Tibial nerve (tissue), 4 donors: ENCODE measurements around the gene ASTN2. TPM values are rescaled to one million over a fixed set of nuclear protein-coding genes. Genes with fewer than 3 reads are reported as not detected.

Experiments used
- DNase-seq, 2 donors: peaks; one replicate each; pipeline ENCODE4 v3.0.0-alpha.2; 2019; ENCODE audit warnings: low spot score in 2 of 2
- H3K27ac ChIP-seq, 4 donors: fragments of 200-600 bp; sonication (generic) in 3 of 4; one replicate each; pipeline ENCODE4 v1.5.1; 2017 to 2019; ENCODE audit warnings: mild to moderate bottlenecking in 1 of 4
- H3K27me3 ChIP-seq, 2 donors: fragments of 200-600 bp; sonication (generic) in 1 of 2; one replicate each; pipeline versions ENCODE4 v1.5.1 to v1.6.0; 2017 to 2019
- H3K36me3 ChIP-seq, 3 donors: fragments of 200-600 bp; sonication (generic); one replicate each; pipeline ENCODE4 v1.5.1; 2018 to 2019
- H3K4me1 ChIP-seq, 4 donors: fragments of 200-600 bp; sonication (generic) in 3 of 4; one replicate each; pipeline ENCODE4 v1.5.1; 2017 to 2019
- H3K4me3 ChIP-seq, 4 donors: fragments of 200-600 bp; sonication (generic) in 3 of 4; one replicate each; pipeline ENCODE4 v1.5.1; 2017 to 2019; ENCODE audit warnings: mild to moderate bottlenecking in 1 of 4, moderate library complexity in 1 of 4
- H3K9me3 ChIP-seq, 4 donors: fragments of 200-600 bp; sonication (generic) in 3 of 4; one replicate each; pipeline ENCODE4 v1.5.1; 2017 to 2019
- EP300 ChIP-seq, 2 donors: sonication (generic); formaldehyde crosslinking; IDR thresholded peaks; one replicate each; pipeline ENCODE4 v1.6.1; 2017; ENCODE audit warnings: antibody characterized with exemption in 2 of 2, mild to moderate bottlenecking in 1 of 2
- POLR2A ChIP-seq, 2 donors: fragments of 450-650 bp; IDR thresholded peaks; one replicate each; pipeline ENCODE4 v1.6.1; 2017; ENCODE audit warnings: antibody characterized with exemption in 2 of 2, mild to moderate bottlenecking in 2 of 2, moderate library complexity in 2 of 2
- WGBS, 2 donors: methylation state at CpG; one replicate each; pipeline ENCODE4 v1.1.5; 2018; 5-methylcytosine and 5-hydroxymethylcytosine counted together
- total RNA-seq, 4 donors: library from RNA; depleted of rRNA; stranded (reverse); fragments of >200 nt; gene quantifications; one replicate each; pipeline ENCODE4 v1.1.0, GENCODE V29; 2016
- TF ChIP-seq, protein P1 (sequence below), 5 experiments: fragments of 200-600 bp in 3 of 5; fragments of 450-650 bp in 2 of 5; sonication (generic) in 3 of 5; IDR thresholded peaks; one replicate each; pipeline ENCODE4 v1.5.1; 2016 to 2019; ENCODE audit warnings: antibody characterized with exemption in 5 of 5, mild to moderate bottlenecking in 3 of 5, moderate library complexity in 2 of 5

The ASTN2 gene
- total RNA-seq, 4 donors from 2014 or later: 9.0 to 14.9 (median 12.3) TPM

DNA sequence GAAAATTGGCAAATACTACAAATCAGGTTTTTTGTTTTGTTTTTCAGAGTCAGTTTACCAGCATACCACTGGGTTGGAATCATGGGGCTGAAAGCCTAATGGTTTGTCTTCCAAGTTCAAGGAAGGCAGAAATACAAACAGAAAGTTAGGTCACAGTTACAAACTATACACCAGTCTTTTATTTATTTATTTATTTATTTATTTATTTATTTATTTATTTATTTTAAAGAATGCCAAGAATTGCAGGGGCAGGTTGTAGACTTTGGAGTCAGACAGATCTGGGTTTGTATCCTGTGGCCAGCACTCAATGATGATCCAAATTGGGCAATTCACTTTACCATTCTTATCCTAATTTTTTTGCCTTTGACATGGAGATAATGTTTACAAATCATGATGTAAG lies 353.9 kb downstream of the ASTN2 start:
- no peaks in the 10 kb centered on the region for H3K36me3 ChIP-seq
- H3K4me1 ChIP-seq: no peaks in the 10 kb centered on the region
- H3K9me3 ChIP-seq: no peaks in the 10 kb centered on the region
- no peak overlapping the region for H3K27ac ChIP-seq
- H3K27me3 ChIP-seq: no peaks in the 10 kb centered on the region
- TF ChIP-seq, protein P1, sequence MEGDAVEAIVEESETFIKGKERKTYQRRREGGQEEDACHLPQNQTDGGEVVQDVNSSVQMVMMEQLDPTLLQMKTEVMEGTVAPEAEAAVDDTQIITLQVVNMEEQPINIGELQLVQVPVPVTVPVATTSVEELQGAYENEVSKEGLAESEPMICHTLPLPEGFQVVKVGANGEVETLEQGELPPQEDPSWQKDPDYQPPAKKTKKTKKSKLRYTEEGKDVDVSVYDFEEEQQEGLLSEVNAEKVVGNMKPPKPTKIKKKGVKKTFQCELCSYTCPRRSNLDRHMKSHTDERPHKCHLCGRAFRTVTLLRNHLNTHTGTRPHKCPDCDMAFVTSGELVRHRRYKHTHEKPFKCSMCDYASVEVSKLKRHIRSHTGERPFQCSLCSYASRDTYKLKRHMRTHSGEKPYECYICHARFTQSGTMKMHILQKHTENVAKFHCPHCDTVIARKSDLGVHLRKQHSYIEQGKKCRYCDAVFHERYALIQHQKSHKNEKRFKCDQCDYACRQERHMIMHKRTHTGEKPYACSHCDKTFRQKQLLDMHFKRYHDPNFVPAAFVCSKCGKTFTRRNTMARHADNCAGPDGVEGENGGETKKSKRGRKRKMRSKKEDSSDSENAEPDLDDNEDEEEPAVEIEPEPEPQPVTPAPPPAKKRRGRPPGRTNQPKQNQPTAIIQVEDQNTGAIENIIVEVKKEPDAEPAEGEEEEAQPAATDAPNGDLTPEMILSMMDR (IDR thresholded peaks at IDR 0.05): no peak
- no peak for TF ChIP-seq POLR2A (IDR thresholded peaks at IDR 0.05)
- TF ChIP-seq EP300 (IDR thresholded peaks at IDR 0.05): no peak
- no peak overlapping the region for H3K4me3 ChIP-seq
- no peak for DNase-seq

DNA sequence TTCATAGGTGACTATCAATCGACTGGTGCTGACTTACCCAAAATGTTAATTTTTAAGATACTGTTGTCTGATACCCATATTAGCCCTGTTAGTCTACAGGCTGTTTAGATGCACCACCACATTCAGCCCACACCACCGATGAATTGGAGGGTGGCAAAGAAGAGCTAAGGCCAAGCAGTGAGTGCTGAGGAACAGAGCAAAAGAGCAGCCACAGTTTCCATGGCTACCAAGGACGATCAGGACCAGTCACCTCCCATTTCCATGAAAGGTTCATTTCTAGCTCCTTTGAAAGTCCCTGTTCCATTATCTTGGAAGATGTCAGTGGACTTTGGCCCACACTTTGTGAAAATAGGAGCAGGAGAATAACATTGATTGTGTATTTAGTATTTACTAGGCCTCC lies 364.9 kb downstream of the ASTN2 start:
- DNase-seq: no peak
- H3K36me3 ChIP-seq: no peaks in the 10 kb centered on the region
- 78 to 81% methylated on average over 3 of the region's 3 CpGs for WGBS, 2 donors
- H3K27me3 ChIP-seq: no peaks in the 10 kb centered on the region
- no peak overlapping the region for H3K4me3 ChIP-seq
- H3K9me3 ChIP-seq: no peaks in the 10 kb centered on the region
- H3K4me1 ChIP-seq: no peaks in the 10 kb centered on the region
- TF ChIP-seq, protein P1 (IDR thresholded peaks at IDR 0.05): no peak
- no peak for TF ChIP-seq EP300 (IDR thresholded peaks at IDR 0.05)
- TF ChIP-seq POLR2A (IDR thresholded peaks at IDR 0.05): no peak
- H3K27ac ChIP-seq: no peak overlapping the region

DNA sequence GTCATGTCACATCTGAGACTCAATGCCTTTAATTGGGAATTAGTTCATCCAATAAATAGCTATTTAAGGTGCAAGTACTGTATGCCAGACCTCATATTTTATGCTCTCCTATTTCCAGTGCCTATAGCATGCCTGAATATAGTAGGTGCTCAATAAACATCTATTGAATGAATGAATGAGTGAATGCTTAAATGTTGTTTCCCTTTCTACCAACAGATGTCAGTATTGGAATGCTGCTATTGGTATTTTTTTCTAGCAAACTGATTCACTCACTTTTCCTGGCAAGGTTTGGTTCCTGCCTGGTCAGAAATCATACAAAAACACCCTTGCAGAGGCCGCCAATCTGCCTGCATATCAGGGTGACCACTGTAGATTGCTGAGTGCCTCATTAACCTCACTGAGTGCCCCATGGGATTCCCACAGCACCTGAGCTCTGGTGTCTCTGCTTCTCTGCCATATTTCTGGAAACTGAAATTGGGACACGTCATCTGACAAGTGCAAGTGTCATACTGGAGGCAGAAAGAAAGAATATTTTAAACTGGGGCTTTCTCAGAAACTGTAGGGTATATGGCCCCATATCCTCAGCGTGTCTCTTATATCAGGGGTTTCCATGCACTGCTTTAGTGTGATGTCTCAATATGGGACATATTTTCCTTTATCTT lies 368.1 kb downstream of the ASTN2 start:
- Histone ChIP-seq H3K27ac (no peak overlapping the region), H3K27me3 (no peaks in the 10 kb centered on the region), H3K4me3 (no peak overlapping the region), H3K4me1 (no peaks in the 10 kb centered on the region), H3K9me3 (no peaks in the 10 kb centered on the region), H3K36me3 (no peaks in the 10 kb centered on the region)
- TF ChIP-seq, protein P1 (IDR thresholded peaks at IDR 0.05): no peak
- TF ChIP-seq EP300 (IDR thresholded peaks at IDR 0.05) (no peak), POLR2A (IDR thresholded peaks at IDR 0.05) (no peak)
- 87 to 94% methylated on average over 3 of the region's 3 CpGs for WGBS, 2 donors
- no peak for DNase-seq

DNA sequence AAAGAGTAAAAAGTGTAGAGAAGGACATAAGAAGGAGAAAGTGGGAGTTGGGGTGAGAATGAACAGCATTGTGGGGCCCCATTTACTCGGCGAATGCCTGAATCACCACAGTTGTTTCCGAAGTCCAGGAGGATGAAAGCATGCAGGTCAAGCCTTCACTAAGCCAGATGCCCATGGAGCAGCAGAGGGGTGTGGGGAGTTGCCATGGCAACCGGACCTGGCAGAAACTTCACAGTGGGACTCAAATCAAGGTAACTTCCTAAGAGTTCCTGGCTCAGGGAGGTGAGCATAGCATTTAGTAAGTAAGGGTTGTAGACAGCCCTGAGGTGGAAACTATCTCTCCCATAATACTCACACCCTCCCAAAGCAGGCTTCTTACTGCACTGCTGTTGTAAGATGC lies 370.6 kb downstream of the ASTN2 start:
- no peaks in the 10 kb centered on the region for H3K27me3 ChIP-seq
- no peaks in the 10 kb centered on the region for H3K9me3 ChIP-seq
- H3K36me3 ChIP-seq: peaks cover 0 to 9% (median 0%) of the 10 kb centered on the region in 3 donors
- H3K4me3 ChIP-seq: no peak overlapping the region
- WGBS, 2 donors: 30 to 35% methylated on average over 4 of the region's 4 CpGs
- no peak for DNase-seq
- H3K27ac ChIP-seq: no peak overlapping the region
- H3K4me1 ChIP-seq: no peaks in the 10 kb centered on the region
- no peak for TF ChIP-seq EP300 (IDR thresholded peaks at IDR 0.05)
- no peak for TF ChIP-seq POLR2A (IDR thresholded peaks at IDR 0.05)
- TF ChIP-seq, protein P1 (IDR thresholded peaks at IDR 0.05): no peak

DNA sequence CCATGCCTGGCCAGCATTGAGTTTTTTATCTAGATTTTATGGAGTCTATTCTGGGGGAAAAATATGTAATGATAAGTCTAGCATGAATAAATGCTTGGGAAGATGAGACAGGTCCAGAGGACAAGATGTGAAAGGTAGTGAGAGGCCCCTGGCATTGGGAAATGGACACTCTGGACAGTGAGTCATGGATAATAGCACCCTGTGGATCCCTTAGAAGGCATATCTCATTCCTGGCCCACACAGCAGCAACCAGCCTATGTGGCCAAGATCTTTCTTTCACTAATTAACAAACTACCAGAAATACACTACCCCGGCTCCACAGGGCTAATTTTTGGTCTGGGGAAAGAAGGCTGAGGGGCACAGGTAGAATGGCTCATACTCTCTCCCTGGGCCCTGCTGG lies 371.7 kb downstream of the ASTN2 start:
- Histone ChIP-seq H3K4me1 (no peaks in the 10 kb centered on the region), H3K4me3 (no peak overlapping the region), H3K9me3 (no peaks in the 10 kb centered on the region), H3K36me3 (peaks cover 0 to 9% (median 0%) of the 10 kb centered on the region in 3 donors), H3K27me3 (no peaks in the 10 kb centered on the region), H3K27ac (no peak overlapping the region)
- 86 to 93% methylated on average over 1 of the region's 1 CpG for WGBS, 2 donors
- no peak for DNase-seq
- TF ChIP-seq POLR2A (IDR thresholded peaks at IDR 0.05) (no peak), EP300 (IDR thresholded peaks at IDR 0.05) (no peak)
- TF ChIP-seq, protein P1 (IDR thresholded peaks at IDR 0.05): no peak
